GM12875 (cell line): ENCODE data around the gene SATB2.

ENCODE experiments used
- H3K4me3 ChIP-seq: one replicate; pipeline ENCODE4 v1.5.1; 2011; ENCODE audit warnings: low read depth, low read length, control low read depth
- TF ChIP-seq, protein P1 (sequence below): IDR thresholded peaks from 2 replicates; pipeline ENCODE4 v1.5.1; 2011; ENCODE audit warnings: low read depth, mild to moderate bottlenecking, control low read depth, inconsistent platforms, low read length, moderate library complexity, borderline replicate concordance; ENCODE audit not compliant: insufficient read depth

The SATB2 gene

DNA sequence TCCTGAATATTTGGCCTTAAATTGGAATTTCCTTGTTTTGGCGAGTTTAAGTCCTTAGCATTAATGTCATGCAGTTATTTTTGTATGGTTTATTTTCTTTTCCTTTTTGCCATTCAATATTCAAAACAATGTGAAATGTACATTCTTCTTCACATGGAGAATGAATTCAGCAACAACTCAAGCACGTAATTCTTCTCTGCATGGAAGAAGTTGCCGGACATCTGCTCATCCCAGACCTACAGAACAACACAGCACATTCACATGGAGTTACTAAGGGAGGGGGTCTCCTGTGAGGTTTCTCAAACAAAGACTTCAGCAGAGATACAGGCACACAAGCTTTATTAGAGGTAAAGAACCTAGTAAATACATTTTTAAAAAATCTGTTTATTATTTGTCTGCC lies 236.8 kb downstream of the SATB2 start:
- TF ChIP-seq, protein P1, sequence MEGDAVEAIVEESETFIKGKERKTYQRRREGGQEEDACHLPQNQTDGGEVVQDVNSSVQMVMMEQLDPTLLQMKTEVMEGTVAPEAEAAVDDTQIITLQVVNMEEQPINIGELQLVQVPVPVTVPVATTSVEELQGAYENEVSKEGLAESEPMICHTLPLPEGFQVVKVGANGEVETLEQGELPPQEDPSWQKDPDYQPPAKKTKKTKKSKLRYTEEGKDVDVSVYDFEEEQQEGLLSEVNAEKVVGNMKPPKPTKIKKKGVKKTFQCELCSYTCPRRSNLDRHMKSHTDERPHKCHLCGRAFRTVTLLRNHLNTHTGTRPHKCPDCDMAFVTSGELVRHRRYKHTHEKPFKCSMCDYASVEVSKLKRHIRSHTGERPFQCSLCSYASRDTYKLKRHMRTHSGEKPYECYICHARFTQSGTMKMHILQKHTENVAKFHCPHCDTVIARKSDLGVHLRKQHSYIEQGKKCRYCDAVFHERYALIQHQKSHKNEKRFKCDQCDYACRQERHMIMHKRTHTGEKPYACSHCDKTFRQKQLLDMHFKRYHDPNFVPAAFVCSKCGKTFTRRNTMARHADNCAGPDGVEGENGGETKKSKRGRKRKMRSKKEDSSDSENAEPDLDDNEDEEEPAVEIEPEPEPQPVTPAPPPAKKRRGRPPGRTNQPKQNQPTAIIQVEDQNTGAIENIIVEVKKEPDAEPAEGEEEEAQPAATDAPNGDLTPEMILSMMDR = no peak
- no peak overlapping the region for H3K4me3 ChIP-seq

DNA sequence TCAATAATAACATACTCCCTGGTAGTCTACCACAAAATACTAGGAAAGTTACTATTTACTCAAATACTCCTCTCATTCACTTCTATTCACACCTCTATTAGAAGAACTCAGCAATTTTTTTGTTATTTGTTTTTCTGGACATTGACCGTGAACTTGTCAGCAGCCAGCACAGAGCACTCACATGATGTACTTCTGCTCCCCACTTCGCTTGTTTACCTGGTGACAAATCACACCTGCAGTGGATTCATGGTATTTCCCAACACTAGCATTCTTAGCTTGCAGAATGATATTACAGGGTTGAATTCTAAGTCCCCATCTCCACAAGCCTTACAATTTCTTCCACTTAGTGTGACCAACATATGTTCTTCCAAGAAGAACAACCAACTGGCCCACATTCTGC lies 238.2 kb downstream of the SATB2 start:
- H3K4me3 ChIP-seq = no peak overlapping the region
- TF ChIP-seq, protein P1 = no peak
